HepG2 (cell line): ENCODE data around the gene ZNF117. TPM values are rescaled to one million over a fixed set of nuclear protein-coding genes. Genes with fewer than 3 reads are reported as not detected.
A peak's percentile ranks its signal among the peaks of the same experiment; 100 is the strongest.

Source experiments
- CCAR2 ChIP-seq: fragments of 200-400 bp; formaldehyde crosslinking; optimal IDR thresholded peaks from 2 replicates; pipeline ENCODE3; 2018; ENCODE audit warnings: low read depth, mild to moderate bottlenecking, low read length, moderate library complexity
- HIC2 ChIP-seq: sonication (generic); formaldehyde crosslinking; IDR thresholded peaks from 2 replicates; pipeline ENCODE4 v1.9.0; 2022; ENCODE audit warnings: low read depth, missing genetic modification reagents
- MATR3 ChIP-seq: sonication (generic); formaldehyde crosslinking; IDR thresholded peaks from 2 replicates; pipeline ENCODE4 v1.4.0; 2020; ENCODE audit warnings: missing genetic modification reagents
- MEF2D ChIP-seq: sonication (generic); formaldehyde crosslinking; IDR thresholded peaks from 2 replicates; pipeline ENCODE4 v1.5.1; 2020; ENCODE audit warnings: mild to moderate bottlenecking, missing genetic modification reagents
- MXD4 ChIP-seq: IDR thresholded peaks from 2 replicates; pipeline ENCODE4 v1.6.1; 2016; ENCODE audit warnings: mild to moderate bottlenecking, missing biosample characterization, missing genetic modification reagents
- PHF5A ChIP-seq: IDR thresholded peaks from one replicate; pipeline ENCODE4 v1.6.1; 2018; ENCODE audit warnings: low read depth, missing genetic modification reagents; ENCODE audit not compliant: unreplicated experiment
- STAG1 ChIP-seq: sonication (generic); formaldehyde crosslinking; IDR thresholded peaks from 2 replicates; pipeline ENCODE4 v1.4.0; 2020; ENCODE audit warnings: missing genetic modification reagents
- ZNF10 ChIP-seq: sonication (generic); formaldehyde crosslinking; IDR thresholded peaks from 2 replicates; pipeline ENCODE4 v1.4.0; 2020; ENCODE audit warnings: mild to moderate bottlenecking, low read depth, missing genetic modification reagents, borderline replicate concordance
- ZNF207 ChIP-seq: fragments of 450-650 bp; IDR thresholded peaks from 2 replicates; pipeline ENCODE4 v1.6.1; 2016; ENCODE audit warnings: antibody characterized with exemption, borderline replicate concordance
- ZNF292 ChIP-seq: sonication (generic); formaldehyde crosslinking; IDR thresholded peaks from 2 replicates; pipeline ENCODE4 v1.8.1; 2022; ENCODE audit warnings: mild to moderate bottlenecking, low read depth, missing genetic modification reagents, borderline replicate concordance
- ZNF646 ChIP-seq: sonication (generic); formaldehyde crosslinking; IDR thresholded peaks from 2 replicates; pipeline ENCODE4 v1.9.0; 2021; ENCODE audit warnings: mild to moderate bottlenecking, missing genetic modification reagents
- ZNF704 ChIP-seq: sonication (generic); formaldehyde crosslinking; IDR thresholded peaks from 2 replicates; pipeline ENCODE4 v1.8.1; 2023; ENCODE audit warnings: mild to moderate bottlenecking, inconsistent platforms, moderate library complexity, missing genetic modification reagents, borderline replicate concordance
- ZSCAN31 ChIP-seq: sonication (generic); formaldehyde crosslinking; IDR thresholded peaks from 2 replicates; pipeline ENCODE4 v1.5.0; 2020; ENCODE audit warnings: low read depth, mild to moderate bottlenecking, missing genetic modification reagents
- polyA plus RNA-seq, 8 experiments: library from polyadenylated mRNA; depleted of rRNA in 3 of 8; stranded (reverse) in 7 of 8; unstranded in 1 of 8; fragments of >200 nt; fragmentation: Illumina TruSeq in 4 of 8; extraction: Trizol in 4 of 8; gene quantifications; 2 replicates each; pipeline versions ENCODE4 v1.2.1 to v1.2.3, GENCODE V29; 2011 to 2016; ENCODE audit warnings: low read depth in 4 of 8, missing spikeins in 1 of 8, mixed read lengths in 1 of 8; ENCODE audit not compliant: insufficient read depth in 1 of 8
- total RNA-seq, 5 experiments: library from RNA; depleted of rRNA; stranded (reverse); fragments of >200 nt; fragmentation: Illumina TruSeq; extraction: Trizol; gene quantifications; 2 replicates each; pipeline ENCODE4 v1.2.3, GENCODE V29; 2016; ENCODE audit warnings: low read depth in 1 of 5

ZNF117 gene
- total and polyA plus RNA-seq, 2 of the 13 experiments (the other 11 are each of a cell fraction or from before 2014, with no cell fraction given) = 6.6 to 20.0 TPM

- TF ChIP-seq CCAR2 = no peak
- no peak for TF ChIP-seq ZSCAN31
- TF ChIP-seq STAG1 (CRISPR knock-in tag) = no peak
- TF ChIP-seq MXD4 (CRISPR knock-in tag) = no peak
- TF ChIP-seq ZNF10 (CRISPR knock-in tag) = no peak
- no peak for TF ChIP-seq HIC2 (CRISPR knock-in tag)
- TF ChIP-seq ZNF704 = no peak
- TF ChIP-seq MATR3 = no peak
- TF ChIP-seq ZNF646 (CRISPR knock-in tag) = no peak
- TF ChIP-seq MEF2D (CRISPR knock-in tag) = peak; percentile 99
- TF ChIP-seq PHF5A (CRISPR knock-in tag) = peak; percentile 33
- no peak for TF ChIP-seq ZNF292 (CRISPR knock-in tag)
- TF ChIP-seq ZNF207 = no peak
- TF ChIP-seq, all 625 proteins: peak for 225
Measured at GRCh38 chr7:64999165-65000004, 8.5 kb upstream of the ZNF117 start (continued).
